ENCODE data around the gene APC2.

Gene APC2

GRCh38 chr19:1429750-1430149 lies 20.2 kb upstream of the APC2 start:
- Histone ChIP-seq H3K9ac (ENCODE audit: low read length) (no peak overlapping the region), H3K27me3 (ENCODE audit: low read depth, low read length) (no peaks in the 10 kb centered on the region), H3K27ac (ENCODE audit: low read length) (no peak overlapping the region), H3K4me3 (ENCODE audit: low read length) (no peak overlapping the region), H3K4me2 (ENCODE audit: low read length) (no peak overlapping the region), H3K9me3 (ENCODE audit: insufficient read depth, low read length) (no peaks in the 10 kb centered on the region), H3K36me3 (replicated peaks; ENCODE audit: low read depth, low read length) (peaks cover 86% of the 10 kb centered on the region), H4K20me1 (ENCODE audit: insufficient read depth, low read length) (peaks cover 55% of the 10 kb centered on the region), H3K79me2 (ENCODE audit: low read length) (peaks cover 80% of the 10 kb centered on the region), H2AFZ (ENCODE audit: low read depth, low read length) (no peak overlapping the region), H3K4me1 (ENCODE audit: low read length) (no peaks in the 10 kb centered on the region)
- TF ChIP-seq EZH2phosphoT487 (IDR thresholded peaks at IDR 0.05; ENCODE audit: low read depth) (no peak), CTCF (IDR thresholded peaks at IDR 0.05; ENCODE audit: low read depth, low read length) (no peak)

GRCh38 chr19:1430246-1430645 lies 19.7 kb upstream of the APC2 start:
- Histone ChIP-seq H3K79me2 (ENCODE audit: low read length) (peaks cover 75% of the 10 kb centered on the region), H3K9me3 (ENCODE audit: insufficient read depth, low read length) (no peaks in the 10 kb centered on the region), H3K4me2 (ENCODE audit: low read length) (no peak overlapping the region), H4K20me1 (ENCODE audit: insufficient read depth, low read length) (peaks cover 50% of the 10 kb centered on the region), H3K9ac (ENCODE audit: low read length) (no peak overlapping the region), H3K4me3 (ENCODE audit: low read length) (no peak overlapping the region), H3K36me3 (replicated peaks; ENCODE audit: low read depth, low read length) (peaks cover 84% of the 10 kb centered on the region), H3K4me1 (ENCODE audit: low read length) (no peaks in the 10 kb centered on the region), H3K27me3 (ENCODE audit: low read depth, low read length) (no peaks in the 10 kb centered on the region), H3K27ac (ENCODE audit: low read length) (no peak overlapping the region), H2AFZ (ENCODE audit: low read depth, low read length) (no peak overlapping the region)
- no peak for TF ChIP-seq CTCF (IDR thresholded peaks at IDR 0.05; ENCODE audit: low read depth, low read length)
- no peak for TF ChIP-seq EZH2phosphoT487 (IDR thresholded peaks at IDR 0.05; ENCODE audit: low read depth)

- H3K27me3 ChIP-seq (ENCODE audit: low read depth, low read length) = no peaks in the 10 kb centered on the region
- H3K9me3 ChIP-seq (ENCODE audit: insufficient read depth, low read length) = no peaks in the 10 kb centered on the region
- no peak overlapping the region for H3K9ac ChIP-seq (ENCODE audit: low read length)
- peaks cover 74% of the 10 kb centered on the region for H3K36me3 ChIP-seq (replicated peaks; ENCODE audit: low read depth, low read length)
- H3K4me3 ChIP-seq (ENCODE audit: low read length) = no peak overlapping the region
- H3K4me1 ChIP-seq (ENCODE audit: low read length) = no peaks in the 10 kb centered on the region
- H4K20me1 ChIP-seq (ENCODE audit: insufficient read depth, low read length) = peaks cover 38% of the 10 kb centered on the region; the same call in 1 of the 2 replicates
- H3K79me2 ChIP-seq (ENCODE audit: low read length) = peaks cover 58% of the 10 kb centered on the region
- no peak overlapping the region for H2AFZ ChIP-seq (ENCODE audit: low read depth, low read length)
- no peak overlapping the region for H3K27ac ChIP-seq (ENCODE audit: low read length)
- H3K4me2 ChIP-seq (ENCODE audit: low read length) = no peak overlapping the region
- TF ChIP-seq EZH2phosphoT487 (IDR thresholded peaks at IDR 0.05; ENCODE audit: low read depth) (no peak), CTCF (IDR thresholded peaks at IDR 0.05; ENCODE audit: low read depth, low read length) (no peak)
These were observed 18.0 kb upstream of the APC2 start for GRCh38 chr19:1431759-1432506.

- Histone ChIP-seq H3K79me2 (ENCODE audit: low read length) (peaks cover 53% of the 10 kb centered on the region), H3K9me3 (ENCODE audit: insufficient read depth, low read length) (no peaks in the 10 kb centered on the region), H3K4me3 (ENCODE audit: low read length) (no peak overlapping the region), H3K4me1 (ENCODE audit: low read length) (peaks cover 4% of the 10 kb centered on the region; the same call in 1 of the 2 replicates), H3K27me3 (ENCODE audit: low read depth, low read length) (no peaks in the 10 kb centered on the region), H2AFZ (ENCODE audit: low read depth, low read length) (no peak overlapping the region), H3K27ac (ENCODE audit: low read length) (no peak overlapping the region), H3K4me2 (ENCODE audit: low read length) (no peak overlapping the region), H3K9ac (ENCODE audit: low read length) (no peak overlapping the region), H3K36me3 (replicated peaks; ENCODE audit: low read depth, low read length) (peaks cover 69% of the 10 kb centered on the region), H4K20me1 (ENCODE audit: insufficient read depth, low read length) (peaks cover 33% of the 10 kb centered on the region; the same call in 1 of the 2 replicates)
- no peak for TF ChIP-seq EZH2phosphoT487 (IDR thresholded peaks at IDR 0.05; ENCODE audit: low read depth)
- no peak for TF ChIP-seq CTCF (IDR thresholded peaks at IDR 0.05; ENCODE audit: low read depth, low read length)
These were observed 17.4 kb upstream of the APC2 start for GRCh38 chr19:1432507-1432887.
